Mucosa of gallbladder (tissue), 1 donor: Measurements from ENCODE around the gene CEP170B. TPM values are rescaled to one million over a fixed set of nuclear protein-coding genes. Genes with fewer than 3 reads are reported as not detected.
"Not testable (repeated sequence)": the region's sequence is repeated elsewhere in the genome, so short reads cannot be mapped to it uniquely, and the experiment has no call there.

Source experiments
- DNase-seq: peaks from one replicate; pipeline ENCODE4 v3.0.0-alpha.2; 2020; ENCODE audit warnings: low spot score
- total RNA-seq: library from RNA; stranded (reverse); gene quantifications from one replicate; pipeline ENCODE4 v1.2.1, GENCODE V29; 2021
- donor health status: DM: no; HTN: no; CAD: no.

CEP170B gene
- total RNA-seq, 1 donor from 2014 or later = 95.6 TPM

DNA sequence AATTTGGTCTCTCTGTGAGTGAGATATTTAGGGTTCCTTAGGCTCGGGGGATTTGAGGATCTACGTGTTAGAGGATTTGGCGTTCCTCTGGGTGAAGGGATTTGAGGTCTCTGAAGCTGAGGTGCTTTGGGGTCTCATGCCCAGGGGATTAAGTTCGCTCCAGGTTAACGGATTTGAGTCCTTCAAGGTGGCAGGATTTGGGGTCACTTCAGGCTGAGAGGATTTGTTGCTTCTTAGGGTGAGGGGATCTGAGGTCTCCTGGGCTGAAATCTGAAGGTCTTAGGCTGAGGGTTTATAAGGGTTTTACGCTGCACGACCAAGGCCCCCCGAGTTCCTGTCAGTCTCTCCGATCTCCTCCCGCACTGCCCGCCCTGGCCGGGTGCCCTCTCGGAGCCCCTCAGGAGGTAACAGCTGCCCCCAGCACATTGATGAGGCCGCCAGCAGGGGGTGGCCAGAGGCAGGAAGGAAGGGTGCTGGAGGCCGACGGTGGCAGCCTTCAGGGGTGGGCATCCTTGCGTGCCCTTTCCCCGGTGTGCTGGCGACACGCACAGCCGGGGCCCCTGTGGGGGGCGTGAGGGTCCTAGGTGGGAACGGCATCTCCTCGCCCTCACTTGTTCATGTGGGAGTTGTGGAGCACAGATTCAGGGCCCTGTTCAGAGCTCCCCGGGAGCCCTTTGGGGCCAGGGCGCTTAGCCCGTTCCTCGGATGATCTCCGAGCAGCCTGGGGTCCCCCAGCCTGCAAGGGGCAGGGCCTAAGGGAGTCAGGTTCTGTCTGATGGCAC, 14.3 kb downstream of the CEP170B start:
- no peak for DNase-seq

- DNase-seq = no peak
Observed at GRCh38 chr14:104879983-104880565, 15.0 kb downstream of the CEP170B start.

DNA sequence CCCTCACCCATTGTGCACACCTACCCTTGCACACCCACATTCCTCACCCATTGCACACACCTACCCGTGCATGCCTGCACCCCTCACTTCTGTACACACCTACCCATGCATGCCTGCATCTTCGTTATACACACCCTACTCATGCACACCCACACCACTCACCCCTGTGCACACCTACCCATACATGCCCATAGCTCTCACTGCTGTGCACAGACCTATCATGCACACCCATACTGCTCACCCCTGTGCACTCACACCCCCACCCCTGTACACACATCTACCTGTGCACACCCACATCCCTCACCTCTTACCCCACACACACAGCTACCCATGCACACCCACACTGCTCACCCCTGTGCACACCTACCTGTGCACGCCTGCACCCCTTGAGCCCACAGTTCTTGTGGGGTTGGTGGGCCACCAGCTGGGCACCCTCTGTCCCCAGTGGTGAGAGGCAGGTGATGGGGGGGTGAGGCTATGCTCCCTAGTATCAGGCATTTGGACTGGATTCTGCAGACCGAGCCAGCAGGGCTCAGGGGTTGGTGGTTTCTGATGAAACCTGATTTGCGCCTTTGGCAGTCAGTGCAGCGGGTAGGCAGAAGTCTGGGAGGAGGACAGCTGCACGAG, 15.6 kb downstream of the CEP170B start:
- no peak for DNase-seq

DNA sequence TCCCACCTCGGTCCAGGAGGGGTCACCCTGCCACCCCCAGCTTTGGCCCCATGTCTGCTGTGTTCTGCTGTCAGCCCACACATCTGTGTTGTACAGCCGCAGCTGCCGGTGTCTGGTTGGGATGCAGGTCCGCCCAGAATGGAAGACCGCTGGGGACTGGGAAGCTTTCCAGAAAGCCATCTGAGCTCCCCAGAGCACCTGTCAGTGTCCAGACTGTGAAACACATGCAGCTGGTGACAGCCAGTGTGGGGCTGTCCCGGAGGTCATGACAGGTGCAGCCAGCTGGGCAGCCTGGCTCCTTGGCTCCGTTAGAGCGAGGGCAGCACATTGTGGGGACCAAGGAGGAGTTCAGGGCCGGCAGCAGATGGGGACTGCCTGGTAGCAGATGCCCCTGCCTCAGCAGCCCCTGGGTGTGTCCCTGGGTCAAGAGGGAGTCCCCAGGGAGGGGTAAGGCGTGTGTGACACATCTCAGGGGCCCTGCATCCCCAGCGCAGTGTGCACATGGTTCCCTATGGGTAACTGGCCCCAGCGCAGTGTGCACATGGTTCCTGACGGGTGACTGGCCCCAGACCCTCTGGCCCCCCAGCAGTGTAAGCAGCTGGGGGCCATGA, 16.4 kb downstream of the CEP170B start:
- DNase-seq = no peak

GRCh38 chr14:104882325-104882973, 17.4 kb downstream of the CEP170B start:
- DNase-seq = peak; percentile 77

DNA sequence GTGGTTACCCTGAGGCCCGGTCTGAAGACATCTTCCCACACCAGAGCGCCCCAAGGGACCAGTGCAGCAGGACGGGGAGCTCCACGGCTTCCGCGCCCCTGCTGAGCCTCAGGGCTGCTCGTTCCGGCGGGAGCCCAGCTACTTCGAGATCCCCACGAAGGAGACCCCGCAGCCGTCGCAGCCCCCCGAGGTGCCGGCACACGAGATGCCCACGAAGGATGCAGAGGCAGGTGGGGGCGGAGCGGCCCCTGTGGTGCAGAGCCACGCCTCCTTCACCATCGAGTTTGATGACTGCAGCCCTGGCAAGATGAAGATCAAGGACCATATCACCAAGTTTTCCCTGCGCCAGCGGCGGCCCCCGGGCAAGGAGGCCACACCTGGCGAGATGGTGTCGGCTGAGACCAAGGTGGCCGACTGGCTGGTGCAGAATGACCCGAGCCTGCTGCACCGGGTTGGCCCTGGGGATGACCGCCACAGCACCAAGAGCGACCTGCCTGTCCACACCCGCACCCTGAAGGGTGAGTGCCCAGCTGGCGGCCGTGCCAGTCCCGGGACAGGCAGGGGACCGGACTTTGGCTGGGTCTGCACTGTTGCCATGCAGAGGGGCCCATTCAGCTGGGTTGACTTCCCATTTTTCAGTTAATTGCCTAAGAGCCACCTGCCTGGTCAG, 18.1 kb downstream of the CEP170B start:
- DNase-seq = no peak

DNA sequence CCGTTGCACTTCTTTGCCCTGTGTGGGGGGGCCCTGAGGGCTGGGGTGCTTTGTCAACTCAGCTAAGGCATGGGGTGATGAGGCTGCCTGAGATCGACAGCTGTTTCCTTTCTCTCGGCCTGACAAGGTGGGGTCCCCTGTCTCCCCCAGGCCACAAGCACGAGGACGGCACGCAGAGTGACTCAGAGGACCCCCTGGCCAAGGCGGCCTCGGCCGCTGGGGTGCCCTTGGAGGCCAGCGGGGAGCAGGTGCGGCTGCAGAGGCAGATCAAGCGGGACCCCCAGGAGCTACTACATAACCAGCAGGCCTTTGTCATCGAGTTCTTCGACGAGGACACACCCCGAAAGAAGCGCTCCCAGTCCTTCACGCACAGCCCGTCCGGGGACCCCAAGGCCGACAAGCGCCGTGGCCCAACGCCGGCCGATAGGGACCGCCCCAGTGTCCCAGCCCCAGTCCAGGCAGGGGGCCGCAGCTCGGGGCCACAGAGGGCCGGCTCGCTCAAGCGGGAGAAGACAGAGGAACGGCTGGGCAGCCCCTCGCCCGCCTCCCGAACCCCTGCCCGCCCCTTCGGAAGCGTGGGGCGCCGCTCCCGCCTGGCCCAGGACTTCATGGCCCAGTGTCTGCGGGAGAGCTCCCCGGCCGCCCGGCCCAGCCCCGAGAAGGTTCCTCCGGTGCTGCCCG, 18.8 kb downstream of the CEP170B start:
- no peak for DNase-seq

GRCh38 chr14:104884381-104884780, 19.3 kb downstream of the CEP170B start:
- not testable (repeated sequence) for DNase-seq

DNA sequence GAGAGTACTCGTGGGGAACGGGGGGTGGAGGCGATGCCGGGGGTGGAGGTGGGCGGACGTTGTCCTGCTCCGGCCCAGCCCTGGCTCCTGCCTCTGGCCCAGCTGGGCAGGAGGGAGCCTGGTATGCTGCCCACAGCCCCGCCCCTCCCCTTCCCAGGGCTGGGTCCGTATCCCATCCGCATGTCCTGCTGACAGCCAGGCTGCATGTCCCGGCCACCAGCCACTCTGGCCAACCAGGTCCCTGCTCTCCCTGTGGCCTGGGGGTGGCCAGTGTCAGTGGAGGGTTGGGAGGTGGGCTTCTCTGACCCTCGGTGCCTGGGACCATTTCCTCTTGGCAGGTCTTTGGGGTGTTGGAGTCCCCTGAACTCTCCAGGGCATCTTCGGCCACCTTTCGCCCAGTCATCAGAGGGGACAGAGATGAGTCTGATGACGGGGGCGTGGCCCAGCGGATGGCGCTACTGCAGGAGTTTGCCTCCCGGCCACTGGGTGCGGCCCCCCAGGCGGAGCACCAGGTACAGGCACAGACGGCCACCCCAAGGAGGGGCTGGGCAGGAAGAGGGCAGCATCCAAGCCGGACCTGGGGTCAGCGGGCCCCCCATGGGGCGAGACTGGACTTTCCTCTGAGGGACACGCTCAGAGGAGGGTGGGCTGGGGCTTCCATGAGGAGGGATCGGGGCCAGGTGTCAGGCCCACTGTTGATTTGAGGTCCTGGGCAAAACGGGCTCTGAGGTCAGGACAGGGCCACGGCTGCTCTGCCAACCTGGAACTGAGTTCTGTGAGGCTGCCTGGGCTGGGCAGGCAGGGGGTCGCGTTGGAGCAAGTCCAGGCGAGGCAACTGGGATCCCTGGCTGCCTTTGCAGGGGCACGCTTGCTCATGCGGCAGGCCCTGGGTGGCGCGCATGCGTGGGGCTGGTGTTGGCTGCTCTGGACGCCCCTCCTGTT, 20.2 kb downstream of the CEP170B start:
- DNase-seq = no peak

DNA sequence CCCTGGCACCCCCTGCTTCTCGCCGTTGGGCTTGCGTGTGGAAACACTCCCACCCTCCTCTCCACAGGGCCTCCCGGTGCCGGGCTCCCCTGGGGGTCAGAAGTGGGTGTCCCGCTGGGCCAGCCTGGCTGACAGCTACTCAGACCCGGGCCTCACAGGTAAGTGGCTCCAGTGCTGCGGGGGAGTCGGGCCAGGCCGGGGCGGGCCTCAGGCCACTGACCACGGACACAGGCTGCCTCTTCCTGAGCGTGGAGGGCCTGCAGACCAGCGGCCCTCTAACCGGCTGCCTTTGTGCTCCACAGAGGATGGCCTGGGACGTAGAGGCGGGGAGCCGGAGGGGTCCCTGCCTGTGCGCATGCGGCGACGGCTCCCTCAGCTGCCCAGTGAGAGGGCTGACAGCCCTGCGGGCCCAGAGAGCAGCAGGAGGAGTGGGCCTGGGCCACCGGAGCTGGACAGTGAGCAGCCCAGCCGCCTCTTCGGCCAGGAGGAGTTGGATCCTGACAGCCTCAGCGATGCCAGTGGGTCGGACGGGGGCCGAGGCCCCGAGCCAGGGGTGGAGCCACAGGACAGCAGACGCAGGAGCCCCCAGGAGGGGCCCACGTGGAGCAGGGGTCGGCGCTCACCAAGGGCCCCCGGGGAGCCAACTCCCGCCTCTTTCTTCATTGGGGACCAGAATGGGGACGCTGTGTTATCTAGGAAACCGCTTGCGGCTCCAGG, 21.1 kb downstream of the CEP170B start:
- no peak for DNase-seq

DNA sequence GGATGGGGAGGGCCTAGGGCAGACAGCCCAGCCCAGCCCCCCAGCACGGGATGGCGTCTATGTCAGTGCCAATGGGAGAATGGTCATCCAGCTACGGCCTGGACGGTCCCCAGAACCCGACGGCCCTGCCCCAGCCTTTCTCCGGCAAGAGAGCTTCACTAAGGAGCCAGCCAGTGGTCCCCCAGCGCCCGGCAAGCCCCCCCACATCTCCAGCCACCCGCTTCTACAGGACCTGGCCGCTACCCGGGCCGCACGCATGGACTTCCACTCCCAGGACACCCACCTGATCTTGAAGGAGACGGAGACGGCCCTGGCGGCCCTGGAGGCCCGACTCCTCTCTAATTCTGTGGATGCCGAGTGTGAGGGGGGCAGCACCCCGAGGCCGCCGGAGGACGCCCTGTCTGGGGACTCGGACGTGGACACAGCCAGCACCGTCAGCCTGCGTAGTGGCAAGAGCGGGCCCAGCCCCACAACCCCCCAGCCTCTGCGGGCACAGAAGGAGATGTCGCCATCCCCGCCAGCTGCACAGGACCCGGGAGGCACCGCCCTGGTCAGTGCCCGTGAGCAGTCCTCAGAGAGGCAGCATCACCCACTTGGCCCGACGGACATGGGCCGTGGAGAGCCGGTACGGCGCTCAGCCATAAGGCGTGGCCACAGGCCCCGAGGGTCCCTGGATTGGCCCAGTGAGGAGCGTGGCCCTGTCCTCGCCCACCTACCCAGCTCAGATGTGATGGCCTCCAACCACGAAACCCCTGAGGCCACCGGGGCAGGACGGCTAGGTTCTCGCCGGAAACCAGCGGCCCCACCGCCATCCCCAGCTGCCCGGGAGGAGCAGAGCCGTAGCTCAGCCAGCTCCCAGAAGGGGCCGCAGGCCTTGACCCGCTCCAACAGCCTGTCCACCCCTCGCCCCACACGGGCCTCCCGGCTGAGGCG, 21.9 kb downstream of the CEP170B start:
- no peak for DNase-seq

- DNase-seq = no peak
Observed at GRCh38 chr14:104887623-104888488, 22.8 kb downstream of the CEP170B start.

DNA sequence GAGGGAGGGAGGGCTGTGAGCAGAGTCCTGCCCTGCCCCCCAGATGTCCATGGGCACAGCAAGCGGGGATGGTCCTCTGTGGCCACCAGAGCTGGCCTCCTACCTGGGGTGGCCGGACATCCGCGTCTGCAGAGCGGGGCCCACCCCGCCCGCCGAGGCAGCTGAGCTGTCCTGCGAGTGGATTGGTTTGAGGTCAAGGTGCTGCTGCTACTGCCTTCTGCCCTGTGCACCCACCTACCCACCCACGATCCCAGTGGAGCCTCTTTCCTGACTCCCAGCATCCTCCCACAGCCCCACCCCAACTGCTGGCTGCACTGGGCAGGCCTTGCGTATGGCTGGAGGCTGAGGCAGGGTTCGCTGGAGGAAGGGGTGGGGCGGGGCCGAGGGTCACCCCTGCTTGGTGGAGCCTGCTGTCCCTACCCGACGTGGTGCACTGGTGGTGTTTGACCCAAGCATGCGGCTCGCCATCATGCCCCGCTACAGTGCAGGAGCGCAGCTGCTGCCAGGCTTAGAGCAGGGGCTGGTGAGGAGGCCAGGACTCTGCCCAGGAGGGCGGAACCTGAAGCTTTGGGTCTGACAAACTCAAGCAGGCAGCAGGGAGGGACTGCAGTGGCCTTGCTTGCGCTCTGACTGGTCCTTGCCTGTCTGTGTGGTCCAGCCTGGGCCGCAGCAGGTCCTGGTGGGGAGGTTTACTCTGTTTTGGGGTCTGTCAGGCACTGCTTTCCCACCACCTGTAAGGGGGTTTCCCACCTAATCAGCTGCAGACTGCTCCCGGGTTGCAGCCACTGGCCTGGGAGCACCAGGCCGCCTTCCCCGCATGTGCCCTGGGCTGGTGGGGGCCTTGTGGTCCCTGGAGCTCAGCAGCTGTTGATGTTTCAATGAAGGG, 23.7 kb downstream of the CEP170B start:
- DNase-seq = no peak

- no peak for DNase-seq
Observed at GRCh38 chr14:104889375-104889757, 24.3 kb downstream of the CEP170B start.

GRCh38 chr14:104890292-104890691, 25.2 kb downstream of the CEP170B start:
- DNase-seq = not testable (repeated sequence)

DNA sequence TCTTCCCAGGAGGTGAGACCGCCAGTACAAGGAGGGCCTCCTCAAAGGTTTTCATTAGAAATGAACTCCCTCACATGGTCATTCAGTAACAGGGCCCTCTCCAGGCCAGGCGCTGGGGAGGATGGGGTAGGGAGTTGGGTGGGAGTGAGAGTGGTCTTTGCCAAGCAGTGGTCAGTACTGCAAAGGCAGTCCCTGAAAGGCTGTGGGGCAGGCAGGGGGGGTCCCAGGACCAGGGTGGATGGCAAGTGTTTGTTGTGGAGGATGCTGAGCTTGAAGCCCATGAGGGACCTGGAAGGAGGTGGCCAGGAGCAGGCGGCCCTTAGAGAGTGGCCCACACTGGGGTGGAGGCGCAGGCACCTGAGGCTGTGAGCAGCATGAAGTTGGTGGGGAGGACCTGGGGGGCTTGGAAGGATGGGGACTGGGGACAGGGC, 26.1 kb downstream of the CEP170B start:
- DNase-seq = no peak
